NCI-H1694 treated with DMSO at 0.1 percent for 48 hours (cell line): ENCODE data around the gene NCKAP5L.
"Not testable (repeated sequence)": the region's sequence is repeated elsewhere in the genome, so short reads cannot be mapped to it uniquely, and the experiment has no call there.

ENCODE experiments used
- DNase-seq: peaks from one replicate; lab custom pipeline; 2025; lab: John Stamatoyannopoulos, UW

NCKAP5L gene

GRCh38 chr12:49798248-49798647, 30.0 kb downstream of the NCKAP5L start:
- no peak for DNase-seq

- DNase-seq: no peak
Observed at GRCh38 chr12:49797449-49797776, 30.8 kb downstream of the NCKAP5L start.

- DNase-seq: no peak
Observed at GRCh38 chr12:49796606-49797448, 31.4 kb downstream of the NCKAP5L start.

- no peak for DNase-seq
Observed at GRCh38 chr12:49796155-49796554, 32.1 kb downstream of the NCKAP5L start.

- no peak for DNase-seq
Observed at GRCh38 chr12:49795654-49796105, 32.5 kb downstream of the NCKAP5L start.

- no peak for DNase-seq
Observed at GRCh38 chr12:49794811-49795653, 33.2 kb downstream of the NCKAP5L start.

GRCh38 chr12:49794021-49794420, 34.2 kb downstream of the NCKAP5L start:
- no peak for DNase-seq

- no peak for DNase-seq
Observed at GRCh38 chr12:49793620-49794019, 34.6 kb downstream of the NCKAP5L start.

GRCh38 chr12:49792976-49793580, 35.1 kb downstream of the NCKAP5L start:
- DNase-seq: no peak

GRCh38 chr12:49792181-49792970, 35.8 kb downstream of the NCKAP5L start:
- DNase-seq: no peak

GRCh38 chr12:49791700-49792099, 36.5 kb downstream of the NCKAP5L start:
- DNase-seq: no peak

- DNase-seq: no peak
Observed at GRCh38 chr12:49790741-49791555, 37.3 kb downstream of the NCKAP5L start.

GRCh38 chr12:49789992-49790391, 38.2 kb downstream of the NCKAP5L start:
- no peak for DNase-seq

GRCh38 chr12:49787672-49788071, 40.5 kb downstream of the NCKAP5L start:
- no peak for DNase-seq

- DNase-seq: no peak
Observed at GRCh38 chr12:49784756-49785409, 43.3 kb downstream of the NCKAP5L start.

GRCh38 chr12:49783917-49784676, 44.1 kb downstream of the NCKAP5L start:
- no peak for DNase-seq

GRCh38 chr12:49780914-49781313, 47.3 kb downstream of the NCKAP5L start:
- DNase-seq: not testable (repeated sequence)

- DNase-seq: no peak
Observed at GRCh38 chr12:49779581-49779980, 48.6 kb downstream of the NCKAP5L start.
